H1 (cell line): Measurements from ENCODE around the gene LCORL. TPM values are rescaled to one million over a fixed set of nuclear protein-coding genes. Genes with fewer than 3 reads are reported as not detected.

ENCODE experiments used
- CTCF ChIA-PET: fragments of 300-600 bp; sonication (Branson Sonifier 250); formaldehyde crosslinking; loops from one replicate; lab custom pipeline; 2021; ENCODE audit not compliant: partially characterized antibody; lab: Charles Lee
- POLR2A ChIA-PET: fragments of 300-600 bp; sonication (Branson Sonifier 250); formaldehyde crosslinking; loops from one replicate; lab custom pipeline; 2021; ENCODE audit warnings: inconsistent platforms; ENCODE audit not compliant: partially characterized antibody; lab: Charles Lee
- DNase-seq, 2 experiments: peaks; one replicate each; pipeline versions ENCODE4 v3.0.0 to v3.0.0-alpha.2; 2010 to 2022; ENCODE audit warnings: low spot score in 2 of 2, low read depth in 1 of 2, mixed read lengths in 1 of 2
- FAIRE-seq: peaks from 2 replicates; lab custom pipeline; 2011; peaks lifted over from hg19 to GRCh38; lab: Jason Lieb, UNC
- H2AFZ ChIP-seq: 2 replicates; pipeline ENCODE4 v1.8.1; 2012; ENCODE audit warnings: low read length, inconsistent platforms
- H2AK5ac ChIP-seq: 2 replicates; pipeline ENCODE4 v1.6.1; 2013; ENCODE audit warnings: low read depth, low read length
- H2BK120ac ChIP-seq: replicated peaks from 2 replicates; pipeline ENCODE3; 2013; ENCODE audit warnings: low read depth, low read length, inconsistent platforms
- H2BK12ac ChIP-seq: 2 replicates; pipeline ENCODE4 v1.6.1; 2013; ENCODE audit warnings: low read depth, low read length
- H2BK15ac ChIP-seq: 2 replicates; pipeline ENCODE4 v1.6.1; 2013; ENCODE audit warnings: low read length
- H2BK20ac ChIP-seq: 2 replicates; pipeline ENCODE4 v1.6.1; 2013; ENCODE audit warnings: low read length
- H2BK5ac ChIP-seq: 2 replicates; pipeline ENCODE4 v1.6.1; 2013; ENCODE audit warnings: low read depth, low read length
- H3K14ac ChIP-seq: 2 replicates; pipeline ENCODE4 v1.6.1; 2013; ENCODE audit warnings: inconsistent platforms; ENCODE audit not compliant: insufficient read length
- H3K18ac ChIP-seq: 2 replicates; pipeline ENCODE4 v1.6.1; 2013; ENCODE audit warnings: low read length; ENCODE audit errors: extremely low read depth
- H3K23ac ChIP-seq: 2 replicates; pipeline ENCODE4 v1.6.1; 2013; ENCODE audit warnings: inconsistent platforms; ENCODE audit not compliant: insufficient read length
- H3K23me2 ChIP-seq: 2 replicates; pipeline ENCODE4 v1.6.1; 2013; ENCODE audit warnings: low read depth, low read length
- H3K27ac ChIP-seq: 2 replicates; pipeline ENCODE4 v1.6.1; 2011; ENCODE audit warnings: low read depth, low read length, inconsistent platforms
- H3K27me3 ChIP-seq, 4 experiments: replicated peaks in 1 of 4; 1 replicate in 1 of 4; 2 replicates in 3 of 4; pipeline versions ENCODE4 v1.6.1 to v1.8.1; 2011 to 2013; ENCODE audit warnings: low read length in 3 of 4, mild to moderate bottlenecking in 3 of 4, inconsistent platforms in 2 of 4, mixed read lengths in 2 of 4, moderate library complexity in 1 of 4; ENCODE audit not compliant: control insufficient read depth in 3 of 4, insufficient read depth in 3 of 4; ENCODE audit errors: extremely low read depth in 1 of 4
- H3K36me3 ChIP-seq, 4 experiments: 2 replicates each; pipeline versions ENCODE4 v1.6.1 to v1.8.1; 2011 to 2013; ENCODE audit warnings: mild to moderate bottlenecking in 4 of 4, low read length in 3 of 4, moderate library complexity in 2 of 4, control low read depth in 1 of 4, inconsistent platforms in 1 of 4; ENCODE audit not compliant: insufficient read depth in 4 of 4, control insufficient read depth in 2 of 4
- H3K4ac ChIP-seq: replicated peaks from 2 replicates; pipeline ENCODE3; 2013; ENCODE audit warnings: low read length, low read depth, mixed read lengths, inconsistent platforms; ENCODE audit not compliant: insufficient read length
- H3K4me1 ChIP-seq, 4 experiments: replicated peaks in 1 of 4; 1 replicate in 1 of 4; 2 replicates in 3 of 4; pipeline versions ENCODE4 v1.6.1 to v1.8.1; 2011 to 2013; ENCODE audit warnings: low read length in 3 of 4, inconsistent platforms in 2 of 4, mixed read lengths in 1 of 4; ENCODE audit not compliant: insufficient read depth in 4 of 4, control insufficient read depth in 3 of 4
- H3K4me2 ChIP-seq, 2 experiments: 2 replicates each; pipeline versions ENCODE4 v1.6.1 to v1.8.1; 2011 to 2013; ENCODE audit warnings: low read depth in 2 of 2, low read length in 2 of 2, control low read depth in 1 of 2, inconsistent platforms in 1 of 2, mild to moderate bottlenecking in 1 of 2; ENCODE audit not compliant: insufficient read depth in 1 of 2
- H3K4me3 ChIP-seq, 4 experiments: fragments of 200-600, 300-600 bp in 1 of 4; sonication (generic), shearing (Covaris generic), sonication (Bioruptor Twin) in 1 of 4; 2 replicates each; pipeline versions ENCODE4 v1.5.1 to v1.8.1; 2011 to 2016; ENCODE audit warnings: low read length in 4 of 4, low read depth in 3 of 4, control low read depth in 2 of 4, inconsistent platforms in 2 of 4, mild to moderate bottlenecking in 2 of 4, mixed read lengths in 1 of 4, moderate library complexity in 1 of 4; ENCODE audit not compliant: insufficient read depth in 2 of 4; ENCODE audit errors: extremely low read depth in 1 of 4
- H3K56ac ChIP-seq: replicated peaks from 2 replicates; pipeline ENCODE3; 2013; ENCODE audit warnings: low read depth, mild to moderate bottlenecking, mixed read lengths, low read length, inconsistent platforms; ENCODE audit not compliant: insufficient read length
- H3K79me1 ChIP-seq: 2 replicates; pipeline ENCODE4 v1.6.1; 2013; ENCODE audit warnings: low read depth, low read length, control low read depth
- H3K79me2 ChIP-seq, 2 experiments: 2 replicates each; pipeline versions ENCODE4 v1.6.1 to v1.8.1; 2012 to 2013; ENCODE audit warnings: low read length in 2 of 2, mild to moderate bottlenecking in 2 of 2, inconsistent platforms in 1 of 2; ENCODE audit not compliant: insufficient read depth in 2 of 2, control insufficient read depth in 1 of 2
- H3K9ac ChIP-seq, 4 experiments: replicated peaks in 1 of 4; 1 replicate in 1 of 4; 2 replicates in 3 of 4; pipeline versions ENCODE4 v1.6.1 to v1.8.1; 2011 to 2013; ENCODE audit warnings: low read depth in 3 of 4, low read length in 3 of 4, control low read depth in 2 of 4, mild to moderate bottlenecking in 2 of 4, moderate library complexity in 2 of 4, inconsistent platforms in 1 of 4; ENCODE audit errors: extremely low read depth in 1 of 4
- H3K9me3 ChIP-seq, 2 experiments: 2 replicates each; pipeline versions ENCODE4 v1.6.1 to v1.8.1; 2012 to 2013; ENCODE audit warnings: mild to moderate bottlenecking in 2 of 2, moderate library complexity in 2 of 2, control low read depth in 1 of 2, inconsistent platforms in 1 of 2, low read depth in 1 of 2, low read length in 1 of 2, mixed read lengths in 1 of 2; ENCODE audit not compliant: insufficient read depth in 2 of 2
- H4K20me1 ChIP-seq, 2 experiments: replicated peaks in 1 of 2; 2 replicates each; pipeline versions ENCODE3 to v1.8.1; 2011 to 2013; ENCODE audit warnings: inconsistent platforms in 2 of 2, low read length in 2 of 2, mild to moderate bottlenecking in 1 of 2; ENCODE audit not compliant: insufficient read depth in 2 of 2, control insufficient read depth in 1 of 2
- H4K5ac ChIP-seq: 2 replicates; pipeline ENCODE4 v1.6.1; 2013; ENCODE audit warnings: low read length, low read depth, mixed read lengths, inconsistent platforms; ENCODE audit not compliant: insufficient read length
- H4K8ac ChIP-seq: 2 replicates; pipeline ENCODE4 v1.8.0; 2013; ENCODE audit warnings: mild to moderate bottlenecking, moderate library complexity, low read length, inconsistent platforms; ENCODE audit not compliant: insufficient read depth; ENCODE audit errors: extremely low read depth
- H4K91ac ChIP-seq: replicated peaks from 2 replicates; pipeline ENCODE3; 2013; ENCODE audit warnings: low read length, mixed read lengths, inconsistent platforms; ENCODE audit not compliant: insufficient read length
- CEBPB ChIP-seq: IDR thresholded peaks from 2 replicates; pipeline ENCODE4 v1.6.1; 2012; ENCODE audit warnings: low read depth, low read length
- MAX ChIP-seq: IDR thresholded peaks from 2 replicates; pipeline ENCODE4 v1.6.1; 2012; ENCODE audit warnings: inconsistent platforms
- NRF1 ChIP-seq: IDR thresholded peaks from 2 replicates; pipeline ENCODE4 v1.6.1; 2011; ENCODE audit warnings: mild to moderate bottlenecking, low read depth, low read length, improper control_type of control experiment
- SIX5 ChIP-seq: IDR thresholded peaks from 2 replicates; pipeline ENCODE4 v1.6.1; 2011; ENCODE audit warnings: mild to moderate bottlenecking, low read depth, low read length
- WGBS, 2 experiments: shearing (Covaris generic) in 1 of 2; methylation state at CpG; one replicate each; pipeline versions ENCODE4 v1.1.6 to v1.1.7; 2013 to 2015; ENCODE audit warnings: low lambda C conversion rate in 2 of 2, mixed read lengths in 2 of 2, inconsistent platforms in 1 of 2, low coverage in 1 of 2, missing lambda C conversion rate in 1 of 2; ENCODE audit not compliant: insufficient replicate concordance in 2 of 2, insufficient coverage in 1 of 2, insufficient read length in 1 of 2; ENCODE audit errors: extremely low coverage in 1 of 2, missing lambda C conversion rate in 1 of 2; 5-methylcytosine and 5-hydroxymethylcytosine counted together
- polyA plus RNA-seq, 7 experiments: library from polyadenylated mRNA; depleted of rRNA in 3 of 7; stranded (reverse) in 5 of 7; unstranded in 2 of 7; fragments of >200 nt in 5 of 7; fragments of 200-250 nt in 2 of 7; gene quantifications; 1 replicate in 5 of 7; 2 replicates in 1 of 7; 4 replicates in 1 of 7; pipeline versions ENCODE4 v1.2.1 to v1.2.3, GENCODE V29; 2011 to 2013; ENCODE audit warnings: missing spikeins in 2 of 7, mixed read lengths in 2 of 7
- total RNA-seq: library from RNA; stranded (reverse); fragmentation: NEBNext Ultra II Directional; extraction: Animal tissue kit (Norgen Biotek cat#: 25700); gene quantifications from 2 replicates; pipeline ENCODE4 v1.2.1, GENCODE V29; 2021

Gene LCORL
- total and polyA plus RNA-seq, 2 of the 8 experiments (the other 6 are each of a cell fraction or from before 2014, with no cell fraction given): 2.2 to 19.2 TPM

GRCh38 chr4:17865866-17866363, 155.6 kb downstream of the LCORL start:
- 94% methylated on average over 1 of the region's 1 CpG; no CpG with 5 or more reads in 1 of the 2 experiments for WGBS, 2 experiments
- H3K56ac ChIP-seq: no peak overlapping the region
- no peak overlapping the region for H3K4ac ChIP-seq
- H3K18ac ChIP-seq: no peak overlapping the region
- no peaks in the 10 kb centered on the region for H3K79me2 ChIP-seq
- H4K8ac ChIP-seq: no peak overlapping the region
- H3K23ac ChIP-seq: no peak overlapping the region
- ChIA-PET CTCF (no interaction called here), POLR2A (no interaction called here)
- H3K9me3 ChIP-seq: peaks cover 5 to 12% of the 10 kb centered on the region in 2 experiments; a peak in 3 of 4 replicates
- no peak overlapping the region for H2BK5ac ChIP-seq
- no peak overlapping the region for H3K4me2 ChIP-seq
- H3K79me1 ChIP-seq: no peaks in the 10 kb centered on the region
- no peak overlapping the region for H4K5ac ChIP-seq
- no peak overlapping the region for H2AK5ac ChIP-seq
- no peak overlapping the region for H2BK20ac ChIP-seq
- H3K36me3 ChIP-seq: no peaks in the 10 kb centered on the region; a peak in 1 of 8 replicates
- H3K9ac ChIP-seq: no peak overlapping the region
- no peaks in the 10 kb centered on the region for H3K27me3 ChIP-seq
- DNase-seq (no peak), FAIRE-seq (no peak)
- no peak overlapping the region for H2AFZ ChIP-seq
- H3K4me3 ChIP-seq: no peak overlapping the region
- H3K4me1 ChIP-seq: no peaks in the 10 kb centered on the region
- H4K20me1 ChIP-seq: no peaks in the 10 kb centered on the region
- no peak overlapping the region for H3K27ac ChIP-seq
- no peaks in the 10 kb centered on the region for H3K23me2 ChIP-seq
- no peak overlapping the region for H2BK12ac ChIP-seq
- no peak overlapping the region for H3K14ac ChIP-seq
- H2BK15ac ChIP-seq: no peak overlapping the region
- no peak overlapping the region for H2BK120ac ChIP-seq
- H4K91ac ChIP-seq: no peak overlapping the region
- TF ChIP-seq MAX (no peak), NRF1 (no peak), CEBPB (no peak), SIX5 (no peak)
